ENCODE results near the gene DPP8. TPM values are rescaled to one million over a fixed set of nuclear protein-coding genes. Genes with fewer than 3 reads are reported as not detected.

DPP8 gene
- total RNA-seq, 2 experiments from 2014 or later: 25.8 to 26.4 TPM

DNA sequence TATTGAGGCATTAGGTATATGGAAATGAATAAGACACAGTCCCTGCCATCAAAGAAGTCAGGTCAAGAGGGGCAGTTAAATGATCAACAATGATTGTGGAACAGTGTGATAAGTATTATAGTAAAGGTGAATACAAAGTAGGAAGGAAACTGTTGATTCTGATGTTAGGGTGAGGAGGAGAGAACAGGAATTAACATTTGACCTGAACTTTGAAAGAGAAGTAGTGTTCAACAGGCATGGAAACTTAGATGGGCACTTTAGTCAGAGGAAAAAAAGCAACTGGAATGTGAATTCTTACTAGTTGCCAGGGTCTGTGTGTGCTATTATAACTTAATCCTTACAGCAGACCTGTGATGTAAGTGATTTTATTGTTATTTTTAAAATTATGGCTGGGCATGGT is 30.4 kb upstream of the DPP8 start:
- Mint-ChIP-seq H3K4me3 (no peak overlapping the region), H3K36me3 (ENCODE audit: low read depth) (peaks cover 5% of the 10 kb centered on the region), H3K27ac (no peak overlapping the region), H3K4me1 (peaks cover 22% of the 10 kb centered on the region), H3K9me3 (ENCODE audit: low read depth) (no peaks in the 10 kb centered on the region), H3K27me3 (no peaks in the 10 kb centered on the region)
- CTCF ChIA-PET: no interaction called here
- intact Hi-C loops (cut with DNase I, micrococcal nuclease): no loop called here
- ATAC-seq: no peak
- DNase-seq: no peak
- POLR2A ChIA-PET: no interaction called here

GRCh38 chr15:65541231-65541820 is 23.8 kb upstream of the DPP8 start:
- DNase-seq: no peak
- intact Hi-C loops (cut with DNase I, micrococcal nuclease): no loop called here
- H3K4me3 Mint-ChIP-seq: no peak overlapping the region
- H3K9me3 Mint-ChIP-seq (ENCODE audit: low read depth): no peaks in the 10 kb centered on the region
- peaks cover 19% of the 10 kb centered on the region for H3K4me1 Mint-ChIP-seq
- H3K27me3 Mint-ChIP-seq: no peaks in the 10 kb centered on the region
- CTCF ChIA-PET: interaction anchor here (0.9 kb wide), 1 partner anchor 54 kb away, joined by 3 read pairs; no protein-coding TSS in a partner anchor
- POLR2A ChIA-PET: no interaction called here
- peaks cover 5% of the 10 kb centered on the region for H3K36me3 Mint-ChIP-seq (ENCODE audit: low read depth)
- no peak for ATAC-seq
- H3K27ac Mint-ChIP-seq: no peak overlapping the region

GRCh38 chr15:65540314-65540713 is 22.8 kb upstream of the DPP8 start:
- Mint-ChIP-seq H3K27ac (no peak overlapping the region), H3K27me3 (no peaks in the 10 kb centered on the region), H3K4me3 (no peak overlapping the region), H3K36me3 (ENCODE audit: low read depth) (peaks cover 7% of the 10 kb centered on the region), H3K9me3 (ENCODE audit: low read depth) (no peaks in the 10 kb centered on the region), H3K4me1 (peaks cover 19% of the 10 kb centered on the region)
- POLR2A ChIA-PET: no interaction called here
- CTCF ChIA-PET: no interaction called here
- DNase-seq: no peak
- intact Hi-C loops (cut with DNase I, micrococcal nuclease): no loop called here
- no peak for ATAC-seq

GRCh38 chr15:65535192-65535591 is 17.7 kb upstream of the DPP8 start:
- intact Hi-C loops (cut with DNase I, micrococcal nuclease): no loop called here
- DNase-seq (no peak), ATAC-seq (no peak)
- ChIA-PET POLR2A (no interaction called here), CTCF (no interaction called here)
- H3K9me3 Mint-ChIP-seq (ENCODE audit: low read depth): no peaks in the 10 kb centered on the region
- H3K36me3 Mint-ChIP-seq (ENCODE audit: low read depth): peaks cover 9% of the 10 kb centered on the region
- no peak overlapping the region for H3K4me3 Mint-ChIP-seq
- H3K4me1 Mint-ChIP-seq: peaks cover 33% of the 10 kb centered on the region
- H3K27me3 Mint-ChIP-seq: no peaks in the 10 kb centered on the region
- H3K27ac Mint-ChIP-seq: no peak overlapping the region

- peaks cover 6% of the 10 kb centered on the region for H3K36me3 Mint-ChIP-seq (ENCODE audit: low read depth)
- no peak overlapping the region for H3K27ac Mint-ChIP-seq
- H3K4me1 Mint-ChIP-seq: peaks cover 35% of the 10 kb centered on the region
- intact Hi-C loops (cut with DNase I, micrococcal nuclease): loop anchor here in 1 of 2 experiments (5.0 kb wide), 2 partner anchors 226 to 334 kb away; partner anchors contain the start of gene RAB11A
- H3K27me3 Mint-ChIP-seq: no peaks in the 10 kb centered on the region
- no peaks in the 10 kb centered on the region for H3K9me3 Mint-ChIP-seq (ENCODE audit: low read depth)
- CTCF ChIA-PET: no interaction called here
- no peak for DNase-seq
- no peak overlapping the region for H3K4me3 Mint-ChIP-seq
- no peak for ATAC-seq
- POLR2A ChIA-PET: interaction anchor here (0.6 kb wide), 2 partner anchors 19 to 22 kb away, joined by 3 to 7 read pairs; no protein-coding TSS in a partner anchor
These were observed 15.7 kb upstream of the DPP8 start for GRCh38 chr15:65533057-65533756.

- CTCF ChIA-PET: no interaction called here
- no peaks in the 10 kb centered on the region for H3K27me3 Mint-ChIP-seq
- DNase-seq (no peak), ATAC-seq (peak; percentile 43)
- no peak overlapping the region for H3K27ac Mint-ChIP-seq
- peaks cover 4% of the 10 kb centered on the region for H3K36me3 Mint-ChIP-seq (ENCODE audit: low read depth)
- H3K9me3 Mint-ChIP-seq (ENCODE audit: low read depth): no peaks in the 10 kb centered on the region
- H3K4me3 Mint-ChIP-seq: no peak overlapping the region
- POLR2A ChIA-PET: interaction anchor here (0.6 kb wide), 2 partner anchors 19 to 22 kb away, joined by 3 to 7 read pairs; no protein-coding TSS in a partner anchor
- H3K4me1 Mint-ChIP-seq: peaks cover 32% of the 10 kb centered on the region
- intact Hi-C loops (cut with DNase I, micrococcal nuclease): loop anchor here in 1 of 2 experiments (5.0 kb wide), 2 partner anchors 225 to 335 kb away; partner anchors contain the start of gene RAB11A
These were observed 15.2 kb upstream of the DPP8 start for GRCh38 chr15:65532738-65533051.

DNA sequence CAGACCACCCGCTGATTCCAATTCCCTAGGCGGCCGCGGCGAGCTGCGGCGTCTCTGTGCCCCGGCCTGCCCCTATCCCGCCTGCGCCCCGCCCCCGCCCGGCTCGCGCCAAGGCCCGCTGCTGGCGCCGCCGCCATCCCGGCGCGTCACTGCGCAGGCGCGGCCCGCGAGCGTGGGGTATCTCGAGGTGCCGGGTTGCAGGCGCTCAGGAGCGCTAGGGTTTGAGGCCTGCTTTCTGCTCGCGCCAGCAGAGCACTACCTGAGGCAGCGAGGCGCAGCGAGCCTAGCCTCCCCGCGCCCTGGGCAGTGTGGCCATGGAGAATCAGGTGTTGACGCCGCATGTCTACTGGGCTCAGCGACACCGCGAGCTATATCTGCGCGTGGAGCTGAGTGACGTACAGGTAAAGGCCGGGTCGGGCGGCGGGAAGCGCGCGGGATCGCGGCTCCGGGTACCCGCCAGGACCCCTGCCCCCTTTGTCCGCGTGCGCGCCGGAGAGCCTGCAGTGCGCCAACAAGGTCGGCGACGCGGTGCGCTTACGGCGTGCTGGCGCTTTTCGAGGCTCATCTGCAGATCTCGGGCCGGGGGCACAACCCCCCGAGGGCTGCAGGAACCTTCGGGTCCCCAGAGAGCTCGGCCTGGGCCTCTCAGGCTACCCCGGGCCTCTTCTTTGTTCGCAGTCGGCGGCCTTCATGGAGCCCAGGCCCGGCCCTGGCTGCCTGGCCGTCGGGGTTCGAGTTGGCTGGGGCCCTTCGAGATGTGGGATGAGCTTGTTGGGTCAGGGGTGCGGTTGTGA is 13.0 kb upstream of the DPP8 start, which contains the start of gene HACD3:
HACD3 (plus strand) TSS at position 146 of the 794 bp plus-strand sequence; CDS start at position 315, 169 bp downstream.
- Mint-ChIP-seq H3K27ac (peak within 1 kb of the TSS; percentile 91), H3K27me3 (no peaks in the 10 kb centered on the region), H3K4me3 (peak within 1 kb of the TSS; percentile 78), H3K4me1 (peaks cover 32% of the 10 kb centered on the region), H3K36me3 (ENCODE audit: low read depth) (peaks cover 2% of the 10 kb centered on the region), H3K9me3 (ENCODE audit: low read depth) (no peaks in the 10 kb centered on the region)
- peak; percentile 95 for DNase-seq
- CTCF ChIA-PET: interaction anchor here (0.7 to 1.9 kb wide), 7 partner anchors 12 to 50 kb away, joined by 3 to 5 read pairs (median 3); no protein-coding TSS in a partner anchor
- ATAC-seq: peak; percentile 93
- POLR2A ChIA-PET: interaction anchor here (0.6 to 1.2 kb wide), 8 partner anchors 9 to 966 kb away, joined by 3 to 10 read pairs (median 4); partner anchors contain the start of gene RNU5B-1
- intact Hi-C loops (cut with DNase I, micrococcal nuclease): loop anchor here (1.0 to 5.0 kb wide), 6 partner anchors 13 to 337 kb away; partner anchors contain the start of genes DPP8 (in 2 of the 2), INTS14 (in 1 of the 2) and RAB11A (in 1 of the 2)

DNA sequence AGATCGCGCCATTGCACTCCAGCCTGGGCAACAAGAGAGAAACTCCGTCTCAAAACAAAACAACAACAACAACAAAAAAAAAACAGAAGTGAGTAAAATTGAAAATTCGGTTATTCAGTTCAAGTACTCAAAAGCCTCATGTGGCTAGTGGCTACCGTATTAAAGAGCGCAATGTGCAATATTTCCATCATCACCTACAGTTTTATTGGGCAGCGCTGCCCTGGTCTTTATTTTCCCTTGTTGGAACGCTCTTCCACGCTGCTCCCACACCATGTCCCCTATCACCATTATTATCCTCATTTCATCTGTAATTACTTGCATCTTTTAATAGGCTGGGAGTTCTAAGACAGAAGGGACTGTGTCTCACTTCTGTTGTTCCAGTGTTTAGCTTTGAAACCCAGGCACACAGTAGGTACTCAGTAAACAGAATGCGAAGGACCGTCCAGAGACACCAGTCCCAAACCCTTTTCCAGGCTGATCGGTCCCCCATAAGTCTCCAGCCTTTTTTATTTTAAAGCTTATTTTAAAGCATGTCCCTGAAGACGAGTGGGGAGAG is 12.4 kb upstream of the DPP8 start:
- H3K27me3 Mint-ChIP-seq: no peaks in the 10 kb centered on the region
- peaks cover 2% of the 10 kb centered on the region for H3K36me3 Mint-ChIP-seq (ENCODE audit: low read depth)
- H3K9me3 Mint-ChIP-seq (ENCODE audit: low read depth): no peaks in the 10 kb centered on the region
- POLR2A ChIA-PET: interaction anchor here (0.6 to 1.4 kb wide), 6 partner anchors 12 to 562 kb away, joined by 3 to 10 read pairs (median 4); partner anchors contain the start of genes CLPX and RNU5B-1
- H3K27ac Mint-ChIP-seq: peak overlapping the region; percentile 91
- H3K4me1 Mint-ChIP-seq: peaks cover 32% of the 10 kb centered on the region
- ATAC-seq: peak; percentile 7
- peak overlapping the region; percentile 78 for H3K4me3 Mint-ChIP-seq
- intact Hi-C loops (cut with DNase I, micrococcal nuclease): loop anchor here (1.0 to 5.0 kb wide), 6 partner anchors 13 to 337 kb away; partner anchors contain the start of genes DPP8 (in 2 of the 2), INTS14 (in 1 of the 2) and RAB11A (in 1 of the 2)
- DNase-seq: no peak
- CTCF ChIA-PET: interaction anchor here (0.7 to 1.9 kb wide), 5 partner anchors 12 to 49 kb away, joined by 3 to 5 read pairs (median 3); no protein-coding TSS in a partner anchor

- H3K4me3 Mint-ChIP-seq: no peak overlapping the region
- intact Hi-C loops (cut with DNase I, micrococcal nuclease): no loop called here
- H3K36me3 Mint-ChIP-seq (ENCODE audit: low read depth): peaks cover 2% of the 10 kb centered on the region
- H3K9me3 Mint-ChIP-seq (ENCODE audit: low read depth): no peaks in the 10 kb centered on the region
- ChIA-PET CTCF (interaction anchor here (0.6 to 1.9 kb wide), 5 partner anchors 10 to 970 kb away, joined by 3 to 6 read pairs (median 4); no protein-coding TSS in a partner anchor), POLR2A (interaction anchor here (1.2 to 1.4 kb wide), 2 partner anchors 12 to 343 kb away, joined by 3 to 5 read pairs; partner anchors contain the start of gene CLPX)
- no peaks in the 10 kb centered on the region for H3K27me3 Mint-ChIP-seq
- ATAC-seq (no peak), DNase-seq (no peak)
- peaks cover 23% of the 10 kb centered on the region for H3K4me1 Mint-ChIP-seq
- H3K27ac Mint-ChIP-seq: no peak overlapping the region
These were observed 11.1 kb upstream of the DPP8 start for GRCh38 chr15:65528461-65529060.

DNA sequence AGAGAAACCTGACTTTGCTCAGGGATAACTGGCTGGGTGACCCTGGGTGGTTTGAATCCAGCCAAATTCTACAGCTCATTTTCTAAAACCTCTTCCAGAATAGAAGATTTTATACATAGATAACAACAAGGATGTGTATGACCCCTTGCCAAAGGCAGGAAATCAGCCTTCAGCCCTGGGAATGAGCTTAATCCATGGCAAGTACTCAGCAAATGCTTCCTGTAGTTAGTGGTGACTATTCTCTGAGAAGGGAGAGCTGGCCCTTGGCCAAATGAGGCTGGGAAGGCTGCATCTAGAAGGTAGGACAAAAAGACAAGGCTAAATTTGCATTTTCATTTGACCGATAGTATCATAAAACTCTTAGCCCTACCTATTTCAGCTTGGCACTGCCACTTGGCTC is 8.1 kb upstream of the DPP8 start:
- ATAC-seq: no peak
- Mint-ChIP-seq H3K27me3 (no peaks in the 10 kb centered on the region), H3K27ac (no peak overlapping the region), H3K9me3 (ENCODE audit: low read depth) (no peaks in the 10 kb centered on the region), H3K4me1 (peaks cover 5% of the 10 kb centered on the region), H3K36me3 (ENCODE audit: low read depth) (no peaks in the 10 kb centered on the region), H3K4me3 (no peak overlapping the region)
- intact Hi-C loops (cut with DNase I, micrococcal nuclease): no loop called here
- CTCF ChIA-PET: interaction anchor here (1.7 kb wide), 1 partner anchor 85 kb away, joined by 3 read pairs; the partner anchor contains the start of gene INTS14
- POLR2A ChIA-PET: no interaction called here
- no peak for DNase-seq

All from activated CD4-positive, alpha-beta T cell treated with anti-CD3 and anti-CD28 coated beads for 36 hours (primary cell).